Endothelial cell (in vitro differentiated cells): ENCODE data around the gene LAT. TPM values are rescaled to one million over a fixed set of nuclear protein-coding genes. Genes with fewer than 3 reads are reported as not detected.

ENCODE experiments used
- DNase-seq: peaks from one replicate; pipeline ENCODE4 v3.0.0; 2021; ENCODE audit warnings: low spot score
- H3K27ac Mint-ChIP-seq: one replicate; pipeline ENCODE4 v1.8.0; 2021; ENCODE audit warnings: mixed read lengths, inconsistent platforms; ENCODE audit not compliant: unreplicated experiment
- H3K27me3 Mint-ChIP-seq: one replicate; pipeline ENCODE4 v1.8.0; 2021; ENCODE audit warnings: mild to moderate bottlenecking, moderate library complexity, mixed read lengths, inconsistent platforms; ENCODE audit not compliant: unreplicated experiment
- H3K36me3 Mint-ChIP-seq: one replicate; pipeline ENCODE4 v1.8.0; 2021; ENCODE audit warnings: mild to moderate bottlenecking, low read depth, mixed read lengths, inconsistent platforms; ENCODE audit not compliant: unreplicated experiment
- H3K4me1 Mint-ChIP-seq: one replicate; pipeline ENCODE4 v1.8.0; 2021; ENCODE audit warnings: mild to moderate bottlenecking, mixed read lengths, inconsistent platforms; ENCODE audit not compliant: unreplicated experiment
- H3K4me3 Mint-ChIP-seq: one replicate; pipeline ENCODE4 v1.8.0; 2021; ENCODE audit warnings: mild to moderate bottlenecking, mixed read lengths, inconsistent platforms; ENCODE audit not compliant: unreplicated experiment
- H3K9me3 Mint-ChIP-seq: one replicate; pipeline ENCODE4 v1.8.0; 2021; ENCODE audit warnings: mixed read lengths, inconsistent platforms; ENCODE audit not compliant: unreplicated experiment
- total RNA-seq: library from RNA; stranded (reverse); fragmentation: NEBNext Ultra II Directional; extraction: Animal tissue kit (Norgen Biotek cat#: 25700); gene quantifications from one replicate; pipeline ENCODE4 v1.2.1, GENCODE V29; 2021; ENCODE audit not compliant: unreplicated experiment
- TF ChIP-seq, protein P1 (sequence below): fragments of 200-600 bp; sonication (generic); IDR thresholded peaks from one replicate; pipeline ENCODE4 v1.5.0; 2021; ENCODE audit warnings: antibody characterized with exemption; ENCODE audit not compliant: unreplicated experiment

Gene LAT
- total RNA-seq, 1 donor from 2014 or later = 5.4 TPM

DNA sequence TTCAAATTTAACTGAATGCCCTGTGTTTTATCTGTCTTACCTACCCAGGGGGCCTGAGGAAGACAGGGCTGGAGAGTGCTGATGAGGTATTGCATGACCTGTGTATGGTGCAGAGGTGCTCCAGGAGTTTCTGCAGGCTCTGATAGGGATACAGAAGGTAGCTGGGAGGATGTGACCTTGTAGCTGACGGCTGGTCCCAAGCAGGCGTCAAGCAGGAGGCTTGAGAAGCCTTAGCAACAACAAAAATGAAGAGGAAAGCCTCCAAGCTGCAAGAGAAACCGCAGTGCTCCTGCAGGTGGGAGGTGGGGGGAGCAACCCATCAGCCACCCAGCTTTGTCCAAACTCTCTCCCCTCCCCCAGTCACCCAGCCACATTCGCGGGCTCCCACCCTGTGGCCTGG lies 40.4 kb downstream of the LAT start:
- TF ChIP-seq, protein P1, sequence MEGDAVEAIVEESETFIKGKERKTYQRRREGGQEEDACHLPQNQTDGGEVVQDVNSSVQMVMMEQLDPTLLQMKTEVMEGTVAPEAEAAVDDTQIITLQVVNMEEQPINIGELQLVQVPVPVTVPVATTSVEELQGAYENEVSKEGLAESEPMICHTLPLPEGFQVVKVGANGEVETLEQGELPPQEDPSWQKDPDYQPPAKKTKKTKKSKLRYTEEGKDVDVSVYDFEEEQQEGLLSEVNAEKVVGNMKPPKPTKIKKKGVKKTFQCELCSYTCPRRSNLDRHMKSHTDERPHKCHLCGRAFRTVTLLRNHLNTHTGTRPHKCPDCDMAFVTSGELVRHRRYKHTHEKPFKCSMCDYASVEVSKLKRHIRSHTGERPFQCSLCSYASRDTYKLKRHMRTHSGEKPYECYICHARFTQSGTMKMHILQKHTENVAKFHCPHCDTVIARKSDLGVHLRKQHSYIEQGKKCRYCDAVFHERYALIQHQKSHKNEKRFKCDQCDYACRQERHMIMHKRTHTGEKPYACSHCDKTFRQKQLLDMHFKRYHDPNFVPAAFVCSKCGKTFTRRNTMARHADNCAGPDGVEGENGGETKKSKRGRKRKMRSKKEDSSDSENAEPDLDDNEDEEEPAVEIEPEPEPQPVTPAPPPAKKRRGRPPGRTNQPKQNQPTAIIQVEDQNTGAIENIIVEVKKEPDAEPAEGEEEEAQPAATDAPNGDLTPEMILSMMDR = no peak
- Mint-ChIP-seq H3K4me1 (no peaks in the 10 kb centered on the region), H3K27me3 (peaks cover 3% of the 10 kb centered on the region), H3K4me3 (no peak overlapping the region), H3K36me3 (no peaks in the 10 kb centered on the region), H3K9me3 (no peaks in the 10 kb centered on the region), H3K27ac (no peak overlapping the region)
- no peak for DNase-seq

- TF ChIP-seq, protein P1 = no peak
- Mint-ChIP-seq H3K4me3 (no peak overlapping the region), H3K27ac (peak overlapping the region; percentile 8), H3K27me3 (peaks cover 3% of the 10 kb centered on the region), H3K36me3 (no peaks in the 10 kb centered on the region), H3K4me1 (no peaks in the 10 kb centered on the region), H3K9me3 (no peaks in the 10 kb centered on the region)
- no peak for DNase-seq
These were observed 40.9 kb downstream of the LAT start for GRCh38 chr16:29025735-29026134.

- TF ChIP-seq, protein P1 = no peak
- no peak for DNase-seq
- no peak overlapping the region for H3K27ac Mint-ChIP-seq
These were observed 43.8 kb downstream of the LAT start for GRCh38 chr16:29028457-29029167.

GRCh38 chr16:29029168-29029994 lies 44.5 kb downstream of the LAT start:
- Mint-ChIP-seq H3K27ac (no peak overlapping the region), H3K36me3 (no peaks in the 10 kb centered on the region), H3K27me3 (peaks cover 3% of the 10 kb centered on the region), H3K4me1 (no peaks in the 10 kb centered on the region), H3K4me3 (no peak overlapping the region), H3K9me3 (no peaks in the 10 kb centered on the region)
- DNase-seq = no peak
- TF ChIP-seq, protein P1 = no peak

More at GRCh38 chr16:29028457-29029167, 43.8 kb downstream of the LAT start:
- Mint-ChIP-seq H3K4me1 (no peaks in the 10 kb centered on the region), H3K9me3 (no peaks in the 10 kb centered on the region), H3K4me3 (no peak overlapping the region), H3K27me3 (peaks cover 3% of the 10 kb centered on the region), H3K36me3 (no peaks in the 10 kb centered on the region)
